HEK293 (cell line): ENCODE results near the gene PRPF31.
A peak's percentile ranks its signal among the peaks of the same experiment; 100 is the strongest.

Source experiments
- CTCF ChIA-PET: fragments of 350-600 bp; formaldehyde crosslinking; extraction: SDS; loops from one replicate; lab custom pipeline; 2021; ENCODE audit warnings: antibody characterized with exemption; lab: Yijun Ruan, JAX
- POLR2A ChIA-PET: fragments of 300-600 bp; formaldehyde crosslinking; extraction: SDS; loops from one replicate; lab custom pipeline; 2020; ENCODE audit warnings: antibody characterized with exemption, inconsistent platforms; lab: Yijun Ruan, JAX
- H3K27ac ChIP-seq: fragments of 200-500 bp; sonication (Bioruptor generic); 2 replicates; pipeline ENCODE4 v1.5.1; 2014; ENCODE audit warnings: low read depth, low read length, control low read depth, inconsistent platforms; ENCODE audit errors: extremely low read depth
- H3K36me3 ChIP-seq, 2 experiments: fragments of 200-500 bp in 1 of 2; sonication (Bioruptor generic) in 1 of 2; 1 replicate in 1 of 2; 2 replicates in 1 of 2; pipeline ENCODE4 v1.5.1; 2014 to 2017; ENCODE audit warnings: inconsistent platforms in 2 of 2, low read length in 2 of 2; ENCODE audit not compliant: control insufficient read depth in 2 of 2, insufficient read depth in 1 of 2
- H3K4me1 ChIP-seq: fragments of 200-500 bp; sonication (Bioruptor generic); 2 replicates; pipeline ENCODE4 v1.5.1; 2014; ENCODE audit warnings: mild to moderate bottlenecking, low read length, inconsistent platforms; ENCODE audit not compliant: control insufficient read depth, insufficient read depth
- H3K4me3 ChIP-seq: 2 replicates; pipeline ENCODE4 v1.5.1; 2011; ENCODE audit warnings: low read depth, mild to moderate bottlenecking, control low read depth, low read length, moderate library complexity
- H3K9me3 ChIP-seq: fragments of 200-500 bp; sonication (Bioruptor generic); 2 replicates; pipeline ENCODE4 v1.5.1; 2014; ENCODE audit warnings: low read depth, low read length, inconsistent platforms; ENCODE audit not compliant: control insufficient read depth, insufficient read depth
- GLIS1 ChIP-seq: fragments of 450-650 bp; formaldehyde crosslinking; IDR thresholded peaks from 2 replicates; pipeline ENCODE4 v1.5.1; 2016; ENCODE audit warnings: missing biosample characterization, missing genetic modification characterization
- KLF1 ChIP-seq: fragments of 450-650 bp; formaldehyde crosslinking; IDR thresholded peaks from 2 replicates; pipeline ENCODE4 v1.5.1; 2016; ENCODE audit warnings: missing biosample characterization, missing genetic modification characterization
- KLF7 ChIP-seq: fragments of 450-650 bp; formaldehyde crosslinking; IDR thresholded peaks from 2 replicates; pipeline ENCODE4 v1.5.1; 2016; ENCODE audit warnings: missing biosample characterization, missing genetic modification characterization, borderline replicate concordance
- PRDM6 ChIP-seq: fragments of 450-650 bp; formaldehyde crosslinking; IDR thresholded peaks from 2 replicates; pipeline ENCODE4 v1.5.1; 2017; ENCODE audit warnings: missing biosample characterization, missing genetic modification characterization
- REST ChIP-seq: fragments of 450-650 bp; formaldehyde crosslinking; IDR thresholded peaks from 2 replicates; pipeline ENCODE4 v1.5.1; 2016; ENCODE audit warnings: missing biosample characterization, missing genetic modification characterization
- SALL2 ChIP-seq: fragments of 450-650 bp; formaldehyde crosslinking; IDR thresholded peaks from 2 replicates; pipeline ENCODE4 v1.5.0; 2017; ENCODE audit warnings: missing biosample characterization, mild to moderate bottlenecking, missing genetic modification characterization, borderline replicate concordance
- TRIM28 ChIP-seq: IDR thresholded peaks from 2 replicates; pipeline ENCODE4 v1.6.1; 2011; ENCODE audit warnings: low read length, control low read depth, borderline replicate concordance
- WT1 ChIP-seq: fragments of 450-650 bp; formaldehyde crosslinking; IDR thresholded peaks from 2 replicates; pipeline ENCODE4 v1.5.1; 2016; ENCODE audit warnings: missing biosample characterization, missing genetic modification characterization
- YY2 ChIP-seq: fragments of 450-650 bp; formaldehyde crosslinking; IDR thresholded peaks from 2 replicates; pipeline ENCODE4 v1.5.1; 2016; ENCODE audit warnings: missing biosample characterization, missing genetic modification characterization
- ZNF10 ChIP-seq: fragments of 450-650 bp; formaldehyde crosslinking; IDR thresholded peaks from 2 replicates; pipeline ENCODE4 v1.5.1; 2017; ENCODE audit warnings: missing biosample characterization, missing genetic modification characterization
- ZNF121 ChIP-seq: fragments of 450-650 bp; formaldehyde crosslinking; IDR thresholded peaks from 2 replicates; pipeline ENCODE4 v1.5.1; 2016; ENCODE audit warnings: missing biosample characterization, missing genetic modification characterization
- ZNF174 ChIP-seq: fragments of 450-650 bp; formaldehyde crosslinking; IDR thresholded peaks from 2 replicates; pipeline ENCODE4 v1.5.0; 2017; ENCODE audit warnings: missing biosample characterization, mild to moderate bottlenecking, missing genetic modification characterization
- ZNF239 ChIP-seq: fragments of 450-650 bp; formaldehyde crosslinking; IDR thresholded peaks from 2 replicates; pipeline ENCODE4 v1.5.1; 2016; ENCODE audit warnings: missing biosample characterization, missing genetic modification characterization
- ZNF274 ChIP-seq, 2 experiments: fragments of 200-500 bp in 1 of 2; fragments of 450-650 bp in 1 of 2; sonication (Bioruptor generic) in 1 of 2; formaldehyde crosslinking in 1 of 2; IDR thresholded peaks; 2 replicates each; pipeline versions ENCODE4 v1.5.1 to v1.6.1; 2014 to 2016; ENCODE audit warnings: borderline replicate concordance in 1 of 2, inconsistent platforms in 1 of 2, low read length in 1 of 2, missing biosample characterization in 1 of 2, missing genetic modification characterization in 1 of 2
- ZNF311 ChIP-seq: fragments of 450-650 bp; formaldehyde crosslinking; IDR thresholded peaks from 2 replicates; pipeline ENCODE4 v1.5.1; 2017; ENCODE audit warnings: missing biosample characterization, missing genetic modification characterization, borderline replicate concordance
- ZNF341 ChIP-seq: fragments of 450-650 bp; formaldehyde crosslinking; IDR thresholded peaks from 2 replicates; pipeline ENCODE4; 2016; ENCODE audit warnings: low read depth, missing biosample characterization, missing genetic modification characterization
- ZNF366 ChIP-seq: fragments of 450-650 bp; formaldehyde crosslinking; conservative IDR thresholded peaks from 2 replicates; pipeline ENCODE4 v1.5.1; 2016; ENCODE audit warnings: missing biosample characterization, missing genetic modification characterization
- ZNF530 ChIP-seq: fragments of 450-650 bp; formaldehyde crosslinking; IDR thresholded peaks from 2 replicates; pipeline ENCODE4 v1.5.1; 2016; ENCODE audit warnings: low read depth, missing biosample characterization, missing genetic modification characterization
- ZNF561 ChIP-seq: fragments of 450-650 bp; IDR thresholded peaks from 2 replicates; pipeline ENCODE4 v1.5.1; 2018; ENCODE audit warnings: missing biosample characterization, missing genetic modification characterization, borderline replicate concordance
- ZNF571 ChIP-seq: fragments of 450-650 bp; formaldehyde crosslinking; IDR thresholded peaks from 2 replicates; pipeline ENCODE4 v1.5.0; 2017; ENCODE audit warnings: missing biosample characterization, missing genetic modification characterization
- ZNF600 ChIP-seq: fragments of 450-650 bp; formaldehyde crosslinking; IDR thresholded peaks from 2 replicates; pipeline ENCODE4 v1.5.1; 2016; ENCODE audit warnings: missing biosample characterization, missing genetic modification characterization
- ZNF610 ChIP-seq: fragments of 450-650 bp; formaldehyde crosslinking; IDR thresholded peaks from 2 replicates; pipeline ENCODE4 v1.5.1; 2016; ENCODE audit warnings: missing biosample characterization, missing genetic modification characterization, borderline replicate concordance
- ZNF654 ChIP-seq: fragments of 450-650 bp; formaldehyde crosslinking; IDR thresholded peaks from 2 replicates; pipeline ENCODE4 v1.5.1; 2016; ENCODE audit warnings: low read depth, missing biosample characterization, missing genetic modification characterization
- ZNF701 ChIP-seq: fragments of 450-650 bp; formaldehyde crosslinking; IDR thresholded peaks from 2 replicates; pipeline ENCODE4 v1.5.1; 2016; ENCODE audit warnings: missing biosample characterization, missing genetic modification characterization
- TF ChIP-seq, protein P1 (sequence below): fragments of 450-650 bp; formaldehyde crosslinking; IDR thresholded peaks from 2 replicates; pipeline ENCODE4 v1.5.1; 2016; ENCODE audit warnings: missing biosample characterization, missing genetic modification characterization
- TF ChIP-seq, protein P2 (sequence below): fragments of 450-650 bp; formaldehyde crosslinking; IDR thresholded peaks from 2 replicates; pipeline ENCODE4 v1.5.1; 2017; ENCODE audit warnings: missing biosample characterization, missing genetic modification characterization

The PRPF31 gene

DNA sequence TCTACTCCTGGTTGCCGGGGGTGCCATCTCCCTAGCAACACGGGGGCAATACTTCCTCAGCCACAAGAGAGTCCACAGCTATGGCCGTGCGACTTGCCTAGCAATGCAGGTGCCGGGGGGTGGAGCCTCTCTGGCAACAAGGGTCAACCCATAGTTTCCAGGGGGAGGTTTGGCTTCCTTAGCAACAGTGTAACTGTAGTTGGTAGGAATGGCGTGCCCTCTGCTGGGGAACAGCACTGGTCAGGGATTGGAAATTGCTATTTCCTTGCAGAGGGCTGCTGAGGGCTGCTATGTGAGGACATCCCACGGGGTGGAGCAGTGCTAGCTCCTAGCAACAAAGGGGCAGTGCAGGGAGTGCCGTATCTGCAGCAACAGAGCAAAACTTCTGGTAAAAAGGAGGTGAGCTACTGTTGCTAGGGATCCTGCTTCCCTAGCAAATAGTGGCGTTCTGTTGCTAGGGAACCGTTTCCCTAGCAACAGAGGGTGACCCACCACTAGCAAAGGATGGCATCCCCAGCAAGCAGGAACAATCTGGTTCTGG is 64.4 kb downstream of the PRPF31 start:
- ChIA-PET CTCF (interaction anchor here (2.0 to 2.3 kb wide), 2 partner anchors 9 to 10 kb away, joined by 13 to 15 read pairs; partner anchors contain the start of gene MBOAT7), POLR2A (interaction anchor here (10.2 kb wide), 1 partner anchor 10 kb away, joined by 90 read pairs; the partner anchor contains the start of genes MBOAT7 and TSEN34)
- Histone ChIP-seq H3K27ac (no peak overlapping the region), H3K9me3 (no peaks in the 10 kb centered on the region), H3K4me3 (no peak overlapping the region), H3K36me3 (peaks cover 14 to 39% of the 10 kb centered on the region in 2 experiments; a peak in 2 of 3 replicates), H3K4me1 (no peaks in the 10 kb centered on the region)
- no peak for TF ChIP-seq WT1 (tag by site-specific recombination)
- TF ChIP-seq, protein P1, sequence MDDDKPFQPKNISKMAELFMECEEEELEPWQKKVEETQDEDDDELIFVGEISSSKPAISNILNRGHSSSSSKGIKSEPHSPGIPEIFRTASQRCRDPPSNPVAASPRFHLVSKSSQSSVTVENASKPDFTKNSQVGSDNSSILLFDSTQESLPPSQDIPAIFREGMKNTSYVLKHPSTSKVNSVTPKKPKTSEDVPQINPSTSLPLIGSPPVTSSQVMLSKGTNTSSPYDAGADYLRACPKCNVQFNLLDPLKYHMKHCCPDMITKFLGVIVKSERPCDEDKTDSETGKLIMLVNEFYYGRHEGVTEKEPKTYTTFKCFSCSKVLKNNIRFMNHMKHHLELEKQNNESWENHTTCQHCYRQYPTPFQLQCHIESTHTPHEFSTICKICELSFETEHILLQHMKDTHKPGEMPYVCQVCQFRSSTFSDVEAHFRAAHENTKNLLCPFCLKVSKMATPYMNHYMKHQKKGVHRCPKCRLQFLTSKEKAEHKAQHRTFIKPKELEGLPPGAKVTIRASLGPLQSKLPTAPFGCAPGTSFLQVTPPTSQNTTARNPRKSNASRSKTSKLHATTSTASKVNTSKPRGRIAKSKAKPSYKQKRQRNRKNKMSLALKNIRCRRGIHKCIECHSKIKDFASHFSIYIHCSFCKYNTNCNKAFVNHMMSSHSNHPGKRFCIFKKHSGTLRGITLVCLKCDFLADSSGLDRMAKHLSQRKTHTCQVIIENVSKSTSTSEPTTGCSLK (tag by site-specific recombination), result no peak
- no peak for TF ChIP-seq ZNF274 (IDR thresholded peaks at IDR 0.05; ENCODE audit: low read length)
- TF ChIP-seq ZNF274 (tag by site-specific recombination; IDR thresholded peaks at IDR 0.05; ENCODE audit: borderline replicate concordance), result no peak
- TF ChIP-seq, protein P2, sequence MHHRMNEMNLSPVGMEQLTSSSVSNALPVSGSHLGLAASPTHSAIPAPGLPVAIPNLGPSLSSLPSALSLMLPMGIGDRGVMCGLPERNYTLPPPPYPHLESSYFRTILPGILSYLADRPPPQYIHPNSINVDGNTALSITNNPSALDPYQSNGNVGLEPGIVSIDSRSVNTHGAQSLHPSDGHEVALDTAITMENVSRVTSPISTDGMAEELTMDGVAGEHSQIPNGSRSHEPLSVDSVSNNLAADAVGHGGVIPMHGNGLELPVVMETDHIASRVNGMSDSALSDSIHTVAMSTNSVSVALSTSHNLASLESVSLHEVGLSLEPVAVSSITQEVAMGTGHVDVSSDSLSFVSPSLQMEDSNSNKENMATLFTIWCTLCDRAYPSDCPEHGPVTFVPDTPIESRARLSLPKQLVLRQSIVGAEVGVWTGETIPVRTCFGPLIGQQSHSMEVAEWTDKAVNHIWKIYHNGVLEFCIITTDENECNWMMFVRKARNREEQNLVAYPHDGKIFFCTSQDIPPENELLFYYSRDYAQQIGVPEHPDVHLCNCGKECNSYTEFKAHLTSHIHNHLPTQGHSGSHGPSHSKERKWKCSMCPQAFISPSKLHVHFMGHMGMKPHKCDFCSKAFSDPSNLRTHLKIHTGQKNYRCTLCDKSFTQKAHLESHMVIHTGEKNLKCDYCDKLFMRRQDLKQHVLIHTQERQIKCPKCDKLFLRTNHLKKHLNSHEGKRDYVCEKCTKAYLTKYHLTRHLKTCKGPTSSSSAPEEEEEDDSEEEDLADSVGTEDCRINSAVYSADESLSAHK (tag by site-specific recombination), result no peak
- no peak for TF ChIP-seq ZNF610
- TF ChIP-seq GLIS1 (tag by site-specific recombination), result no peak; the same call in 1 of the 2 replicates
- TF ChIP-seq ZNF311 (tag by site-specific recombination), result no peak
- TF ChIP-seq PRDM6 (tag by site-specific recombination), result no peak
- no peak for TF ChIP-seq KLF7 (tag by site-specific recombination)
- TF ChIP-seq ZNF701, result no peak
- peak; percentile 84 for TF ChIP-seq ZNF341 (tag by site-specific recombination)
- no peak for TF ChIP-seq TRIM28
- no peak for TF ChIP-seq ZNF239 (tag by site-specific recombination)
- TF ChIP-seq ZNF654 (tag by site-specific recombination), result peak; percentile 26
- no peak for TF ChIP-seq YY2
- TF ChIP-seq ZNF561 (tag by site-specific recombination), result no peak
- no peak for TF ChIP-seq ZNF571 (tag by site-specific recombination)
- no peak for TF ChIP-seq ZNF10 (tag by site-specific recombination)
- TF ChIP-seq REST, result no peak
- no peak for TF ChIP-seq ZNF174 (tag by site-specific recombination)
- no peak for TF ChIP-seq ZNF366
- no peak for TF ChIP-seq ZNF121 (tag by site-specific recombination)
- TF ChIP-seq SALL2, result no peak
- 0 out of 2 replicates have a peak, but pooled peaks have one; percentile 32 for TF ChIP-seq KLF1
- no peak for TF ChIP-seq ZNF530 (tag by site-specific recombination)
- no peak for TF ChIP-seq ZNF600
